Aorta (tissue), 5 donors: ENCODE data around the gene CAPN9. TPM values are rescaled to one million over a fixed set of nuclear protein-coding genes. Genes with fewer than 3 reads are reported as not detected.

ENCODE experiments used
- ATAC-seq: fragments of 200-7000 bp; cut with Tn5 transposase; one replicate; pipeline ENCODE4 v1.9.1; 2022; ENCODE audit warnings: moderate library complexity; ENCODE audit not compliant: low FRiP score
- DNase-seq, 2 donors: peaks; one replicate each; pipeline ENCODE4 v3.0.0-alpha.2; 2020
- H3K27ac ChIP-seq, 2 donors: one replicate each; pipeline ENCODE4 v1.5.1; 2013; ENCODE audit warnings: low read length in 2 of 2, mild to moderate bottlenecking in 2 of 2, moderate library complexity in 2 of 2, control low read depth in 1 of 2, inconsistent platforms in 1 of 2, low read depth in 1 of 2
- H3K27me3 ChIP-seq, 2 donors: one replicate each; pipeline ENCODE4 v1.6.1; 2013; ENCODE audit warnings: control low read depth in 1 of 2, low read length in 1 of 2, mild to moderate bottlenecking in 1 of 2, moderate library complexity in 1 of 2; ENCODE audit not compliant: insufficient read depth in 2 of 2, control insufficient read depth in 1 of 2
- H3K36me3 ChIP-seq, 2 donors: one replicate each; pipeline ENCODE4 v1.6.1; 2013; ENCODE audit warnings: control low read depth in 1 of 2, low read length in 1 of 2, mild to moderate bottlenecking in 1 of 2; ENCODE audit not compliant: insufficient read depth in 2 of 2, control insufficient read depth in 1 of 2
- H3K4me1 ChIP-seq, 2 donors: one replicate each; pipeline ENCODE4 v1.6.1; 2013; ENCODE audit warnings: low read length in 2 of 2, control low read depth in 1 of 2, mild to moderate bottlenecking in 1 of 2, moderate library complexity in 1 of 2; ENCODE audit not compliant: insufficient read depth in 2 of 2, control insufficient read depth in 1 of 2
- H3K4me3 ChIP-seq, 2 donors: one replicate each; pipeline ENCODE4 v1.5.1; 2013; ENCODE audit warnings: low read length in 2 of 2, control low read depth in 1 of 2, mild to moderate bottlenecking in 1 of 2
- H3K9me3 ChIP-seq: one replicate; pipeline ENCODE4 v1.6.1; 2013; ENCODE audit warnings: mild to moderate bottlenecking, low read length; ENCODE audit not compliant: control insufficient read depth
- WGBS, 2 donors: extraction: QIAGEN DNeasy Blood & Tissue Kit; methylation state at CpG; one replicate each; pipeline ENCODE4 v1.1.7; 2013; 5-methylcytosine and 5-hydroxymethylcytosine counted together
- intact Hi-C, 2 donors: fragments of 100-400 bp; cut with DNase I; formaldehyde crosslinking; loops; one replicate each; pipeline versions ENCODE4 v1.14.2 to v1.15.0; 2022
- polyA plus RNA-seq, 2 donors: library from polyadenylated mRNA; stranded (reverse); fragments of 200-250 nt; gene quantifications; one replicate each; pipeline ENCODE4 v1.2.3, GENCODE V29; 2013
- total RNA-seq, 2 donors: library from RNA; stranded (reverse); fragmentation: NEBNext Ultra II Directional; extraction: Animal tissue kit (Norgen Biotek cat#: 25700); gene quantifications; one replicate each; pipeline ENCODE4 v1.2.1, GENCODE V29; 2021
- donor health status: healthy with polysubstance abuse.
- donor health status: Bipolar disorder and iron deficiency.
- donor health status: DM: no; HTN: no; CAD: no.
- donor health status: DM: no; HTN: no; CAD: no.
- donor health status: DM: yes; HTN: yes; CAD: no.

CAPN9 gene
- total and polyA plus RNA-seq, 4 donors: 0.46 to 6.0 TPM; not detected in 2

DNA sequence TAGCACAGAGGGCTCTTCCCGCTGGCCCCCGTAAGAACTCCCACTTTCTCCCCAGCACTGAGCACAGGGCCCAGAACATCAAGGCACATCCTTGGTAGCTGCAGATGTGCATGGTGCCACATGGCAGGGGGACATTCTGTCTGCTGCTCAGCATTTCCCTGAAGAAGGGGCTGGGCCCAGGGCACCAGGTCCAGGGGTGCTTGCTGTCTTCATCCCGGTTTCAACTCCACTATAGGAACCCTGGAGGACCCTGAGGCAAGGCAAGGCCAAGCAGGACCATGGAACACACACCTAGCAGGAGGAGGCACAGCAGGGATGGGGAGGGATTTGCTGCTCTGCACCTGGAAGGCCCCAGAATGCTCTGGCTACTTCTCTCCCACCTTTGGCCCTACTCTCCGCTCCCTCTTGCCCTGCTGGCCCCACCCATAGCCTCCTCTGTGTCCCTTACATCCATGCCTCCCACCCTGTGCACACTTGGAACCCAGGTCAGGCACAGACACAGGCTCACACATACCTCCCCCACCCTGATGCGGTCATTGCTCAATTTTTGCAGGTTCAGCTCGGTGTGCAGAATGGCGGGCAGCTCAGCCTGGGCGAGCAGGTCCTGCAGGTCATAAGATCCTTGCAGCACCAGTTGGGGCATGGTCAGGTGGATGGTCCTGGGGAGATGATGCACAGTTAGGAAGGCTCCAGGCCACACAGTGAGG is 43.4 kb upstream of the CAPN9 start:
- 97 to 98% methylated on average over 8 of the region's 8 CpGs for WGBS, 2 donors
- H3K36me3 ChIP-seq: no peaks in the 10 kb centered on the region
- no peak overlapping the region for H3K4me3 ChIP-seq
- ATAC-seq (no peak), DNase-seq (no peak)
- no peaks in the 10 kb centered on the region for H3K4me1 ChIP-seq
- intact Hi-C loops: no loop called here
- H3K27me3 ChIP-seq: no peaks in the 10 kb centered on the region
- no peak overlapping the region for H3K27ac ChIP-seq
- no peaks in the 10 kb centered on the region for H3K9me3 ChIP-seq

DNA sequence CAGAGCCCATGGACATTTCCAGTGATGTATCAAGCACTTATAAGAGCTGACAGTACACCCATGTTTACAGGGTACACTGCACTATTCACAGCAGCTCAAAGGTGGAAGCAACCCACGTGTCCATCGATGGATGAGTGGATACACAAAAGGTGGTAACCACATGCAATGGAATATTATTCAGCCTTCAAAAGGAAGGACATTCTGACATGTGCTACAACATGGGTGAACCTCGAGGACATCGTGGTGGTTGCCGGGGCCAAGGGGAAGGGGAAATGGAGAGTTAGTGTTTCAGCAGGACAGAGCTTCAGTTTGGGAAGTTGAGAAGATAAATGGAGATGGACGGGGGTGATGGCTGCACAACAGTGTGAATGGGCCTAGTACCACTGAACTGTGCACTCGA is 42.4 kb upstream of the CAPN9 start:
- Histone ChIP-seq H3K27me3 (no peaks in the 10 kb centered on the region), H3K4me1 (no peaks in the 10 kb centered on the region), H3K36me3 (no peaks in the 10 kb centered on the region), H3K27ac (no peak overlapping the region), H3K9me3 (no peaks in the 10 kb centered on the region), H3K4me3 (no peak overlapping the region)
- 95% methylated on average over 7 of the region's 7 CpGs for WGBS, 2 donors
- intact Hi-C loops: no loop called here
- ATAC-seq (no peak), DNase-seq (no peak)

DNA sequence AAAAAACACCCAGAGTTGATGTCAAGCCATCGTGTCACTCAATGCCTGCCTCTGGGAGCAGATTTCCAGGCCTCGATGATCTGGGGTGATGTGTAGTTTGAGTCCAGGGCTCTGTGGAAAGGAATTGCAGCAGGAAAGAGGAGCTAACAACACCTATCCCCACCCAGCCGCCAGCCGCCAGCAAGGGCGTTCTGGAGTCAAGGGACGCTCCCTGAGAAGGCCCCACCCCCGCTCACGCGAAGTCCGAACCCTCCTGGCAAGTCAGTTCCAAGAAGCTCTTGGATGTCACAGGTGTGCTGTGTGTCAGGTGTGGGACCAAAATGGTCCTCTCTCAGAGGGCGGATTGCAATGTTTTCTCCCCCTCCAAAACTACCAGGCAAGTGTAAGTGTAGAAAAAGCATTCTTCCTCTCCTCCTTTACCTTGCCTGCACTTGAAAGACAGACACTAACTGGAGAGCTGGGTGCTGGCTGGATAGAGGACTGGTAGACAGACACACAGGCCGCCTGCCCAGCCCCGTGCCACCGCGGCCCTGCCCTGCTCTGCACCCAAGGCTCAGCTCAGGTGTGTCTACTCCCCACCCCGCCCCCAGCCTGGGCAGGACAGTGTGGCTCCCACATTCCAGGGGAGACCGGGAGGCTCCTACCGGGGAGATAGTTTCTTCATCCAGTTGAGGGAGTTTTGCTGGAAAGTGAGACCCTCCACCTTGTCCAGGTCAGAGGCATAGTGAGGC is 41.7 kb upstream of the CAPN9 start:
- no peaks in the 10 kb centered on the region for H3K9me3 ChIP-seq
- no peak overlapping the region for H3K27ac ChIP-seq
- DNase-seq: no peak
- H3K27me3 ChIP-seq: no peaks in the 10 kb centered on the region
- no peaks in the 10 kb centered on the region for H3K4me1 ChIP-seq
- no peak for ATAC-seq
- H3K4me3 ChIP-seq: no peak overlapping the region
- intact Hi-C loops: no loop called here
- WGBS, 2 donors: 90 to 95% methylated on average over 18 of the region's 18 CpGs
- no peaks in the 10 kb centered on the region for H3K36me3 ChIP-seq

DNA sequence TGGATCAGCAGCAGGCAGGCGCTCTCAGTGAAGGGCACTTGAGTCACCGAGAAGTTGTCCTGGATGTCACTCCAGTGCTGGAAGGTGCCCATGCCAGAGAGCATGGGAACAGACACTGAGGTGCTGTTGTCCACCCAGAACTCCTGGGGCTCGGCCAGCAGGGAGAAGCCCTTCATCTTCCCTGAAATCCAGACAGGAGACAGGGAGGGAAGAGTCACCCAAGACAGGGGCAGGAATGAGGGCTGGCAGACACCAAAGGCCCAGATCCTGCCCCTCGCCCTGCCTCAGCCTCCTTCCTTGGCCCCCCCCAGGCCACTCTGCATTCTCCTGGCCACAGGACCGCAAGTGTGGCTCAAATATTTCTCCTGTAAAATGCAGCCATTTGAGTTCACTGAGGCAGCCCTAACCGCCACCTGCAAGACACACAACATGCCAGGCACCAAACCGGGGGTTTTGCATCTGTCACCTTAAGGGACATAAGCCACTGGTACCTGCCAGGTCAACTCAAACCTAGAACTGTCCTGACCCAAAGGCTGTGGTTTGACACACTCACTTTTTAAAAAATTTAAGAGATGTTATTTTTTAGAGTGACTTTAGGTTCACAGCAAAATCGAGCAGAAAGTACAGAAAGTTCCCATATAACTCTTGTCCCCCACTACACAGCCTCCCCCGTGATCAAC is 41.0 kb upstream of the CAPN9 start:
- Histone ChIP-seq H3K27me3 (no peaks in the 10 kb centered on the region), H3K36me3 (no peaks in the 10 kb centered on the region), H3K27ac (no peak overlapping the region), H3K4me3 (no peak overlapping the region), H3K4me1 (no peaks in the 10 kb centered on the region), H3K9me3 (no peaks in the 10 kb centered on the region)
- WGBS, 2 donors: 91 to 92% methylated on average over 8 to 9 of the region's 9 CpGs
- no peak for DNase-seq
- ATAC-seq: no peak
- intact Hi-C loops: no loop called here

DNA sequence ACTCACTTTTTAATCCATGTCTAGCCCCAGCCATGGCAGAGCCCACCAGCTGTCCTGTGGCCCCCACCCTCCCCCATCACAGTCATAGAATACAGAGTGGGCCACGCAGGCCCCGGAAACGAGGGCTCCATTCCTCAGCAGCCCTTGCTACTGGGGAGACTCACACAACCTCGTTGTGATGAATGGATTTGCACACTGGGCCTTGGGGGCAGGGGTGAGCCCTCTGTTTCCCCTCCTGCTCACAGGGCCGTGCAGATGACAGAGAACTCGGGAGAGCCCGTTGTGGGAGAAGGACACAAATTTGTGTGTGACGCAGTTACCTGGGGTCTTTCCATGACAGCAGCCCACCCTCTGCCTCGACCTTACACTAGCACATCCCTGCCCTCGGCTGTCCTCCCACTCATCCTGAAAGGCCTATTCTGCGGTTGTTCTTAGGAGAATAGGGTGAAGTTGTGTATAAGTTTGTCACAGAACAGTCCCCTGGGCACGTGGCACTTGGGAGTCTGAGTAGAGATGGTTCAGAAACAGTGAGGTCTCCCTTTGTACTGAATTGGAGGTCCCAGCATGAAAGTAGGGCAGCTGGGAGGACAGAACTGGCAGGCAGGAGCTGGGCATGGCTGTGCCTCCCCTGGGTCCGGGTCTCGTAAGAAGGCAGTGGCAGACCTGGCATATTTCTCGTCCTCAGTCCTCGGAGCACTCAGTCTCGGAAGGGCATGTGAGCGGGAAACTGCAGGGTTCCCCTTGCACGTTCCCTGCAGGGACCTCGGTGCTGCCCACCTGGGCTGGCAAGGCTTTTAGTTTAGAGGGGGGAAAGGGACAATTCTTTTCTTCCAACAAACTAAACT is 40.1 kb upstream of the CAPN9 start:
- intact Hi-C loops: no loop called here
- no peak overlapping the region for H3K27ac ChIP-seq
- DNase-seq: no peak
- H3K27me3 ChIP-seq: no peaks in the 10 kb centered on the region
- H3K36me3 ChIP-seq: no peaks in the 10 kb centered on the region
- ATAC-seq: no peak
- no peaks in the 10 kb centered on the region for H3K4me1 ChIP-seq
- H3K9me3 ChIP-seq: no peaks in the 10 kb centered on the region
- 88 to 89% methylated on average over 20 of the region's 20 CpGs for WGBS, 2 donors
- H3K4me3 ChIP-seq: no peak overlapping the region

DNA sequence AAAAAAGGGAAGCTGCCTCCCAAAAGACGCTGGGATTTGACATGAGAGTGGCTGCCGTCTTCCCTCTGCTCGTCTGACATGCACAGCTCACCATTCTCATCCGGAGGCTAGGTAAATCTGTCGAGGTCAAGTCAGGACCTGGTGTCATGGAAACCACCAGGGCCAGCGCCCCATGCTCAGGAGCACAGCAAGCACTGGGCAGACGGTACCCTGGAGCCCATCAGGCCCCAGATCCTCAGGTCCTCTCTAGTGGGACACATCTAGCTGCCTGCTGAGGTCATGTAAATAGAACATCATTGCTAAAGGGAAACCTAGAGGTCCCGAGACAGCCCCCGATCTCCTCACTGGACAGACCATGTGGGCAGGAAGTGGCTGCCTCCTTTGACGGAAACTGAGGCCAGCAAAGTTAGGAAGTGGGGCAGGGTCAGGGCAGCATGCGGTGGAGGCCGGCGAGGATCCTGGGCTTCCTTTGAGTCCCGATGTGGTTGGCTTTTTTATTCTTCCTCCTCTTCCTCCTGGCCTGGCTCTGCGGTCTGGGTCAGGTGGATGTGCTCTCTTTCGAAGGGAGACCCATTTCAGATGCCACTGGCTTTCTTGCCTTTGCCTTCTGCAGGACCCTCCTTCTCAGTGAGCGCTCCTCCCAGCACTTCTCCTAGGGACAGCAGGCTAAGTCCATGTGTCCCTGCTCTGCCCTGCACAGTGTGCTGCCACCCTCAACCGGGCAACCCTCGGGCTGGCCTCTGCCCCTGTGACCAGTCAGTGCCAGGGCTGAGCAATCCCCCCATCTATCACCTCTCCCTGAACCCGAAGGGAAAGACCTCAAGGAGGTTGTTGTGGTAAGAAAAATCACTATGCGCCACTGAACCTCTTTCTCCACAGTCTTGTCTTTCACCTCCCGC is 39.2 kb upstream of the CAPN9 start:
- no peak for DNase-seq
- no peaks in the 10 kb centered on the region for H3K36me3 ChIP-seq
- no peak overlapping the region for H3K4me3 ChIP-seq
- intact Hi-C loops: no loop called here
- H3K27ac ChIP-seq: no peak overlapping the region
- WGBS, 2 donors: 85 to 86% methylated on average over 22 of the region's 22 CpGs
- H3K27me3 ChIP-seq: no peaks in the 10 kb centered on the region
- ATAC-seq: no peak
- H3K4me1 ChIP-seq: no peaks in the 10 kb centered on the region
- no peaks in the 10 kb centered on the region for H3K9me3 ChIP-seq

DNA sequence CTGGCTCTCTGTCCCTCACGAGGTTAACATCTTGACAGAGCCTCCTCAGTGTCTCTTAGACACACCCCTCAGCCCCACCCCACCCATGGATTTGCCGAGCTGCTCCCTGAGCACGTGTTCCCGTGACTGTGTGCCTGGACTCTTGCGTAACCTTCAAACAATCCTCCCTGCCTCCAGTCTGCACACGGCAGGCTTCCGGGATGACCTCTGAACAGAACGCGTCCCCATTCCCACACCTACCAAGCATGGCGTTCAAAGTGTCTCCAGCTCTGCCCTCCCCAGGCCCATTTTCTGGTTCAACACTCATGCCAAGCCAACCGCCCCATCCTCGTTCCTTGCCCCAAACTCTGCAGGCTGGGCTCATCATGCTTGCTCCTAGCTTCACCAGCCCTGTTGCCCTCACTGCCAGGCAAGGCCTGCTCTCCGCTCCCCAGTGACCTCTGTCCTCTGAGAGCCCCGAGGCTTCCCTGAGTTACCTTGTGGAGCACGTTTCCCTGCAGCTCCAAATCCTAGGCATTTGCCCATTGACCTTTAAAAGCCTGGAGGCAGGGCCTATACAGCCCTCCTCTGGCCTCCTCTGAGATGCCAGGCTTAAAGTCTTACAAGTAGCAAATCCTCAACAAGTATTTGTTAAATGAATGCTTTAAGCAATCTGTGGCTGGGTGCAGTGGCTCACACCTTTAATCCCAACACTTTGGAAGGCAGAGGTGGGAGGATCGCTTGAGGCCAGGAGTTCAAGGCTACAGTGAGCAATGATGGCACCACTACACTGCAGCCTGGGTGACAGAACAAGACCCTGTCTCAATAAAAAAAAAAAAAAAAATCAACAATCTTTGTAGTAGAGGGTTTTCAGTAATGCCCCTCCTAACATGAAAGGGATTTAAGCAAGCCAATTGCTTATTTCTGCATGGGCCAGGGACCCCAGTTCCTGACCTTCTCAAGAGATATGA is 38.3 kb upstream of the CAPN9 start:
- no peak for DNase-seq

More for the DNA sequence above, 38.3 kb upstream of the CAPN9 start:
- no peaks in the 10 kb centered on the region for H3K27me3 ChIP-seq
- H3K27ac ChIP-seq: no peak overlapping the region
- no peaks in the 10 kb centered on the region for H3K4me1 ChIP-seq
- intact Hi-C loops: no loop called here
- peak; percentile 26 for ATAC-seq
- H3K9me3 ChIP-seq: no peaks in the 10 kb centered on the region
- H3K4me3 ChIP-seq: no peak overlapping the region
- no peaks in the 10 kb centered on the region for H3K36me3 ChIP-seq
- WGBS, 2 donors: 86 to 87% methylated on average over 16 of the region's 16 CpGs
